NCI-H2107 treated with DMSO at 0.1 percent for 48 hours (cell line): ENCODE results near the gene LAMA4.
"Not testable (repeated sequence)": the region's sequence is repeated elsewhere in the genome, so short reads cannot be mapped to it uniquely, and the experiment has no call there.

Experiments used
- DNase-seq: peaks from one replicate; lab custom pipeline; 2025; ENCODE audit not compliant: unreplicated experiment; lab: John Stamatoyannopoulos, UW

Gene LAMA4

DNA sequence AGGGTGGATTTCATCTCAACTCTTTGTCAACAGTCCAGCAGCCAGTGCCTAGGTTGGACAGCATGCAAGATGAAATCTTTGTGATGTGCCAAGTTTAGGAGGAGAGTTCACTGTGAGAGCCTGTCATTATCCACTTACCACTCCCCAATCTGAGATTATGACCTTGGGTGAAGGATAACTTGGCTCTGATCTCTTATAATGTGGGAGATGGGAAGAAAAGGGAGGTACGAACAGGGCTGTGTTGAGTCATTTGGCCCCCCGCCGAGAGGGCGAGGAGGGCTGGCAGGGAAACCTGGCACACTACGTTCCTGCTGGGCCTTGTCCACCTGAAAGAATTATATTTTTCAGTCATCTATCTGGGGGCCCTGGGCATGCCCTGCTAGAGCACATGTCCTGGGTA lies 35.8 kb downstream of the LAMA4 start:
- DNase-seq: no peak

- DNase-seq: peak; percentile 4
Observed at GRCh38 chr6:112216662-112217551, 37.5 kb downstream of the LAMA4 start.

DNA sequence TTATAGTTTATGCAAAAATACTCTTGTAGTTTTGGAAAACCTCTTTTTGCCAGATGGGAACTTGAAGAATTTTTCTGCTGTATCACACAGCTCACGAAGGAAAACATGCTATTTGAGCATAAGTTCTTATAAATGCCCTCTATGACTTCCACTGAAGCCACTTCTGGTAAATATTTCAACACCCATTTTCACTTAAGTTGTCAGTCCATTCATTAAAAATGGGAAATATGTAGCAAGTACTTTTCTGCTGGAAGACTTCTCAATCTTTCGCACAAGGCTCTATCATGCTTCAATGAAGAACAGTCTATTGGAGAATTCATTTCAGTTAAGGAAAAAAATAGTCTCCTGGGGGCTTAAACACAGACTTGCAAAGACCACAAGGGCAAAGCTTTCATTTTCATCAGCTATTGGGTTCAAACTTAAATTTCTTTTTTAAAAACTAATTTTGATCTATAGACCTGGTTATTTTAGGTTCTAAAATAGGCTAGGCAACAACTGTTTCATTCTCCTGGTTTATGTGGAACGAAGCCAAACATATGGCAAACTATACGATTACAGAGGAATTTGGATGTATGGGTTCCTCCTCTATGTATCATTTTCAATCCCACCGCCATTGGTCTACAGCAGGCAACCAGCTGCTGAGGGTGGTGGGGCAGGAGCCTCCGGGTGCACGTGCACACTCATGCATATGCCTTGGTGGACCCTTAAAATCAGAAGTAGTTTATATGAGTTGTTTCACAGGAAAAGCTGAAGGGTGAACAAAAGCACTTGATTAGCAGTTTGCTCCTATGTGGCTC lies 38.7 kb downstream of the LAMA4 start:
- no peak for DNase-seq

DNA sequence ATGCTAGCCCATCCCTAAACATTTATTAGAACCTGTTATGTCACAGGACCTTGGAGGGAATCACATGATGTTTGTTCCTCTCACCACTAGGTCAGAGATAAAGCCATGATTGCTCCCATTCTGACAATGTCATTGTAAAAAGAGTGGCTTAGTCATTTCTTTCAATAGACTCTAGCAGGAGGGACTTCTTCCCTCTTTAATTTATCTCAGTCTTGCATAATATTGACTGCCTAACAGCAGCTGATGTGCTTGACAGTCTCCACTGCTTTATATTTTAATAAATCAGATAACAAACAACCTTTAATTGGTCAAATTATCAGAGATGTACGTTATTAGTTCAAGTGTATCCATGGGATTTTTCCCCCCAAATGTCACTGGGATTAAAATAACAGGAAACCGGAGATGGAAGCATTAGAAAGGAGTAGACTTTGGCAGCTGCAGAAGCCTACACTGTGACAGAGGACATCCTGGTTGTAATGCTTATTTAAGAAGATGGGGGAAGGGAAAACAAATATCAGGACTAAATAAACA lies 39.6 kb downstream of the LAMA4 start:
- no peak for DNase-seq

DNA sequence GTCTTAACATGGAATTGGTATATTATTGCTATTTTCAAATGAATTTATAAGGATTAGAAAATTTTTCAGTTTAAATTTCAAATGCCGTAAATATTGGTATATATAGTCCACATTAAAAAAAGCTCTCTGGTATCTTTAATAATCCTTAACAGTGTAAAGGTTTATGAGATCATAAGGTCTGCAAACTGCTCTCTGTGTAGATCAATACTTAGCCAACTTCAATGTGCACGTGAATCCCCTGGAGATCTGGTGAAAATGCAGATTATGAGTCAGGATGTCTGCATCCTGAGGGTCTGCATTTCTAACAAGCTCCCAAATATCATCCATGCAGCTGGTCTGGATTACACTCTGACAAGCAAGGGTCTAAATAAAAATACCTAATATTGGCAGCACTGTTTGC lies 43.5 kb downstream of the LAMA4 start:
- no peak for DNase-seq

DNA sequence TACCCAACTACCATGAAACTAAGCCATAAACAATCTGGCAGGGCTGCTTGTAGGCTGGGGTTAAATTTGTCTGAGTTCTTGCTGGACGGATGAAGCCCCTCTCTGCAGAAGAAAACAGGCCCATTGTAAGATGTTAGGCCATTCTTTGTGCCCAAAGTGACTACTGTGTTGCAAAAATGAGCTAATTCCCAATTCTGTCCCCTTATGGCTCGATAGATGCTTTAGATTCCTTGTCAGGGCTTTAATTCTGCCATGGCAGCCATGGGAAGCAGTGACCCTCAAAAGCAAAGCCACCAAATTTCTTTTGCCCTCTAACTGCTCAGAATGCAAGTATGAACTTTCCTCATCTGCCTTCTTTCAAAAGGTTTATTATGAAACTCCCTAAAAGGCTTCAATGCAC lies 45.2 kb downstream of the LAMA4 start:
- no peak for DNase-seq

GRCh38 chr6:112207776-112208175 lies 46.6 kb downstream of the LAMA4 start:
- DNase-seq: no peak

GRCh38 chr6:112207131-112207530 lies 47.2 kb downstream of the LAMA4 start:
- no peak for DNase-seq

DNA sequence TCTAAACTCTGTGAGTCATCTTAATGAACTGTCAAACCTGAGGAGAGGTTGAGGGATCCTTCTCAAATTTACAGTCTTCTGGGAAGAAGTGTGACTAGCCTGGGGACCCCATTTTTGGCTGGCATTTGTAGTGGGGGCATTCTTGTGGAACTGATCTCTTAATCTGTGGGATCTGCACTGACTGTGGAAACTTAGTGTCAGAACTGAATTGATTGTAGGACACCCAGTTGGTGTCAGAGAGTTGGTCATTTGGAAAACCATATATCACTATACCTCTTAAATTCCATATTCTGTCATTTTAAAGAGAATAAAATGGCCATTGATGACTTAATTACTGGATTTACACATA lies 48.3 kb downstream of the LAMA4 start:
- no peak for DNase-seq

- no peak for DNase-seq
Observed at GRCh38 chr6:112205427-112206109, 48.8 kb downstream of the LAMA4 start.

DNA sequence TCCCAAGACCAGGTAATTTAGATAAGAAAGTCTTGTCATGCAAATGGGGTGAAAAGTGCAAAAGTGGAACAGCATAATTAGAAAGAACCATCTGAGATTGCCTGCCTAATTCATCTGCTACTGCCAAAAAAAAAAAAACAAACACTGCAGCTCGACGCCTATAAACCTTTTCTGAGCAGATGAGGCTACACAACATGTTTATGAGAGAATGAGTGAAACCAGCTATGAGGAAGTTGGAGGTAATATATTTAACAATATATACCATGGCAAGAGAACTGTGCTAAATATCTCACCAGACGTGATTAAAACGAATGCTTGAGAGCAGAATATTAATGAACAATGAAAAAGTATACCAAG lies 50.0 kb downstream of the LAMA4 start:
- no peak for DNase-seq

GRCh38 chr6:112203577-112204349 lies 50.6 kb downstream of the LAMA4 start:
- no peak for DNase-seq

DNA sequence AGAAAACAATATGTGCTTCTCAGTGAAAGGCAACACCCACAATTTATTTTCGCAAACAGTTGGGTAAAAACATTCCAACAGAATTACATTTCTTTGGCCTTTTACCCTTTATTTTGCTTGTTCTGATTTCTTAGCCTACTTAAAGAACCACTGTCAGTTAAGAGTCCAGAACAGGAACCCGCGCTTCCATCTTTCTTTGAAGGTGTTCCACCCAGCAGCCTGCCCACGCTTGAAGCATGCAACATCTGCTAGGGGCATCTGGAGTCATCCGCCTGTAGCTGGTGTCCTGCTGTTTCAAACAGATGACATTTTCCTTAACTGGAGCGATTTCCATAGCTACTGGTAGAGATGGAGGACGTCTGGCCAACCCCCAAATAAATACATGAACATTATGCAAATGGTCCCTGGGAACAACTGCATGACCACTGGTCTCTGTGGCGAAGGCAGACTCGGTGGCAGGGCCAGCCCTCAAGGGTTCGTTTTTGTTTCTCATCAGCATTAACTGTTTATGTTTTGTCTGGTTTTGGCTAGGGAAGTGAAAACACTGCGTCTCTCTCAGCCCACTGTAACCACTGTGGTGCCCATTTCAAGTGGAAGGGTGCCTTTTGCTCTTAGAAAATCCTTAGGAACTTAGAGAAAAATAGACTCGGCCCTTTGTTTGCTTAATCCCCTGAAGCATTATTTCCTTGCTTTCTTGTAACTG lies 51.6 kb downstream of the LAMA4 start:
- no peak for DNase-seq

- not testable (repeated sequence) for DNase-seq
Observed at GRCh38 chr6:112200185-112200914, 54.0 kb downstream of the LAMA4 start.

DNA sequence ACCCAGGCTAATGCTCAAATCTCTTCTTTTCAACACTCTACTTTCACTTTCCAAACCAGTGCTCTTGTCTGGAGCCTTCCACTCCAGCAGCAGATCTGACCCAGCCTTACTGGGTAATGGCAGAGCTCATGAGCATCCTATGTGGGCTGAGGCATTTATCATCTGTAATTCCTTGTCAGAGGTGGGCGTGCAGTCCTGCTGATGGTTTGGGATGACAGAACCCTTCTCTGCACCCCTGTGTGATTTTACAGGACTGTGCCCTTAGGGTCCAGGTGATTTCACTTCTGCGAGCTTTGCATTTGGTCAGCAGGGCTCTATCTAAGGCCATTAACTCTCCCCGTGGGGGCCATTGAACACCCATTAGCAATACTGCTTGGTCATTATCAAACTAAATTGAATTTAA lies 55.4 kb downstream of the LAMA4 start:
- no peak for DNase-seq

- no peak for DNase-seq
Observed at GRCh38 chr6:112198582-112198981, 55.8 kb downstream of the LAMA4 start.

DNA sequence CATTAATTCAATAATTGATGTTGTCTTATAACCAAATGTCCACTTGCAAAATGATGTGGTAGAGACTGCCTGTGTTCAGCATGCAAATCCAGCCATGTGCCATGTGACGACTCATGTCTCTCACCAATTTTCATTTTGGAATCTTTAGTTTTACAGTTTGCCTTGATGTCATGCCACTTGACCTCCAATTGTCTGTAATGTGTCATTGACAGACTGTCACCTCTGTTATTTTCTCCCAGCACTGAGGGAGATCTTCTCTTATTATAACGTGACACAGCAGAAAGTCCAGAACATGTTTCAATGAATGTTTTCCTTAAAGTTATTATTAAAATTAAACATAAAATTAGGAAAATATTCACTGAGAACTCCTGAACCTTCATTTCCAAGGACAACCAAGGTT lies 56.7 kb downstream of the LAMA4 start:
- DNase-seq: no peak

DNA sequence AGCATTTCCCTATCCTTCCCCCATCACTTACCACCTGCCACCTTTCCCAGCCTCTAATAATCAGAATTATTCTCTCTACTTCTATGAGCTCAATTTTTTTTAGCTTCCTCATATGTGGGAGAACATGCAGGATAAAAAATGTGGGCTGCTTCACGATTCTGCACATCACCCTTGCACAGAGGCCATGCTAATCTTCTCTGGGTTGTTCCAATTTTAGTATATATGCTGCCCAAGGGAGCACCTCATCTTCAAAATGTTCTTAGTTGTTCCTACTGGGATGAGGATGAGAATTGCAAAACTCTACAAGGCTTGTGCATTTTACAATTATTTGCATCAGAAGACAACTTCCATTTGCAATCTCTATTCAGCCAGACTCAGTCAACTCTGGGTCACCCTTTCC lies 58.1 kb downstream of the LAMA4 start:
- no peak for DNase-seq

GRCh38 chr6:112195166-112195565 lies 59.2 kb downstream of the LAMA4 start:
- DNase-seq: no peak

- no peak for DNase-seq
Observed at GRCh38 chr6:112194511-112194910, 59.9 kb downstream of the LAMA4 start.
